A549 (cell line): ENCODE measurements around the gene GATA5. TPM values are rescaled to one million over a fixed set of nuclear protein-coding genes. Genes with fewer than 3 reads are reported as not detected.

Source experiments
- ATAC-seq, 2 experiments: fragments of 200-7000 bp in 1 of 2; fragments of >200 bp in 1 of 2; cut with Nextera tagmentation in 1 of 2; cut with Tn5 transposase in 1 of 2; 3 replicates each; pipeline versions ENCODE4 v1.8.0 to v1.9.1; 2018 to 2020; ENCODE audit warnings: mild to moderate bottlenecking in 1 of 2, moderate library complexity in 1 of 2
- CTCF ChIA-PET: fragments of 300-600 bp; sonication (Branson Sonifier 250); formaldehyde crosslinking; extraction: SDS; loops from one replicate; lab custom pipeline; 2021; ENCODE audit warnings: antibody characterized with exemption, inconsistent platforms; lab: Yijun Ruan, JAX
- POLR2A ChIA-PET: fragments of 350-600 bp; formaldehyde crosslinking; extraction: SDS; loops from one replicate; lab custom pipeline; 2021; ENCODE audit warnings: antibody characterized with exemption, inconsistent platforms; lab: Yijun Ruan, JAX
- DNase-seq, 2 experiments: peaks; one replicate each; pipeline versions ENCODE4 v3.0.0 to v3.0.0-alpha.2; 2011 to 2016; ENCODE audit warnings: low read depth in 1 of 2, low spot score in 1 of 2
- FAIRE-seq: peaks from 2 replicates; lab custom pipeline; 2011; peaks lifted over from hg19 to GRCh38; lab: Jason Lieb, UNC
- H3K27ac ChIP-seq, 2 experiments: fragments of >200 bp; sonication (Bioruptor Twin); formaldehyde crosslinking; 3 replicates each; pipeline ENCODE4 v1.5.1; 2016 to 2017
- H3K4me1 ChIP-seq: fragments of >200 bp; sonication (Bioruptor Twin); formaldehyde crosslinking; 3 replicates; pipeline ENCODE4 v1.6.1; 2016
- H3K4me2 ChIP-seq: fragments of >200 bp; sonication (Bioruptor Twin); formaldehyde crosslinking; 3 replicates; pipeline ENCODE4 v1.6.1; 2016
- H3K4me3 ChIP-seq: fragments of >200 bp; sonication (Bioruptor Twin); formaldehyde crosslinking; 3 replicates; pipeline ENCODE4 v1.5.1; 2016
- H3K9me3 ChIP-seq: fragments of >200 bp; sonication (Bioruptor Twin); formaldehyde crosslinking; 3 replicates; pipeline ENCODE4 v1.6.1; 2016
- CBX2 ChIP-seq: fragments of 200-600 bp; sonication (generic); IDR thresholded peaks from 2 replicates; pipeline ENCODE4 v1.6.1; 2016; ENCODE audit warnings: low read depth, mild to moderate bottlenecking, borderline replicate concordance
- CHD2 ChIP-seq: fragments of 150-350 bp; IDR thresholded peaks from 2 replicates; pipeline ENCODE4 v1.6.1; 2014; ENCODE audit warnings: low read length; ENCODE audit not compliant: partially characterized antibody
- E2F6 ChIP-seq: IDR thresholded peaks from 2 replicates; pipeline ENCODE4 v1.6.1; 2012; ENCODE audit warnings: low read depth, borderline replicate concordance
- EHF ChIP-seq: fragments of 250-450 bp; sonication (Bioruptor Pico); IDR thresholded peaks from 2 replicates; pipeline ENCODE4 v1.5.0; 2020; ENCODE audit warnings: mild to moderate bottlenecking
- EHMT2 ChIP-seq: fragments of 200-600 bp; sonication (generic); IDR thresholded peaks from 2 replicates; pipeline ENCODE4 v1.6.1; 2016; ENCODE audit warnings: antibody characterized with exemption, low read depth, mild to moderate bottlenecking, moderate library complexity
- ESRRA ChIP-seq: fragments of 150-350 bp; IDR thresholded peaks from 2 replicates; pipeline ENCODE4 v1.6.1; 2014; ENCODE audit warnings: mild to moderate bottlenecking, low read length, borderline replicate concordance
- FOXS1 ChIP-seq: fragments of 250-450 bp; sonication (Bioruptor Pico); IDR thresholded peaks from 2 replicates; pipeline ENCODE4 v1.5.0; 2020; ENCODE audit warnings: mild to moderate bottlenecking, moderate library complexity
- GATA3 ChIP-seq: IDR thresholded peaks from 2 replicates; pipeline ENCODE4 v1.6.1; 2012; ENCODE audit warnings: borderline replicate concordance
- HEYL ChIP-seq: fragments of 250-450 bp; sonication (Bioruptor Pico); IDR thresholded peaks from 2 replicates; pipeline ENCODE4 v1.8.0; 2021; ENCODE audit warnings: mild to moderate bottlenecking, moderate library complexity
- HOXA7 ChIP-seq: fragments of 250-450 bp; sonication (Bioruptor Pico); IDR thresholded peaks from 2 replicates; pipeline ENCODE4 v1.5.0; 2020; ENCODE audit warnings: mild to moderate bottlenecking, moderate library complexity
- HOXB13 ChIP-seq: fragments of 250-450 bp; sonication (Bioruptor Pico); IDR thresholded peaks from 2 replicates; pipeline ENCODE4 v1.5.0; 2020; ENCODE audit warnings: low read depth, mild to moderate bottlenecking, moderate library complexity
- HOXB5 ChIP-seq: fragments of 250-450 bp; sonication (Bioruptor Pico); IDR thresholded peaks from 2 replicates; pipeline ENCODE4 v1.5.0; 2020; ENCODE audit warnings: mild to moderate bottlenecking, moderate library complexity
- KDM5A ChIP-seq: fragments of 200-600 bp; sonication (generic); IDR thresholded peaks from 2 replicates; pipeline ENCODE4 v1.6.1; 2016; ENCODE audit warnings: antibody characterized with exemption, mild to moderate bottlenecking
- NFE2L2 ChIP-seq: fragments of 150-350 bp; conservative IDR thresholded peaks from 2 replicates; pipeline ENCODE4 v1.6.1; 2014; ENCODE audit warnings: low read length
- NPAS2 ChIP-seq: fragments of 250-450 bp; sonication (Bioruptor Pico); IDR thresholded peaks from 2 replicates; pipeline ENCODE4 v1.8.0; 2022; ENCODE audit warnings: mild to moderate bottlenecking, moderate library complexity, borderline replicate concordance
- NR3C1 ChIP-seq: fragments of >200 bp; sonication (Bioruptor Twin); formaldehyde crosslinking; IDR thresholded peaks from 3 replicates; pipeline ENCODE4 v1.6.1; 2017
- PBX3 ChIP-seq: IDR thresholded peaks from 2 replicates; pipeline ENCODE4 v1.6.1; 2012
- PHF8 ChIP-seq: fragments of 200-600 bp; sonication (generic); IDR thresholded peaks from 2 replicates; pipeline ENCODE4 v1.6.1; 2016; ENCODE audit warnings: low read depth, mild to moderate bottlenecking, antibody characterized with exemption, moderate library complexity, borderline replicate concordance
- POLR2A ChIP-seq: IDR thresholded peaks from 2 replicates; pipeline ENCODE4 v1.6.1; 2012; ENCODE audit warnings: mild to moderate bottlenecking, low read length
- POLR2AphosphoS2 ChIP-seq: conservative IDR thresholded peaks from 2 replicates; pipeline ENCODE4 v1.6.1; 2012; ENCODE audit warnings: low read length, improper control_type of control experiment, inconsistent platforms
- RAD21 ChIP-seq, 2 experiments: fragments of >200 bp in 1 of 2; sonication (Bioruptor Twin) in 1 of 2; formaldehyde crosslinking in 1 of 2; IDR thresholded peaks in 1 of 2; conservative IDR thresholded peaks in 1 of 2; 2 replicates in 1 of 2; 3 replicates in 1 of 2; pipeline ENCODE4 v1.6.1; 2012 to 2018; ENCODE audit warnings: inconsistent platforms in 1 of 2
- RARB ChIP-seq: fragments of 250-450 bp; sonication (Bioruptor Pico); IDR thresholded peaks from 2 replicates; pipeline ENCODE4 v1.8.0; 2021; ENCODE audit warnings: mild to moderate bottlenecking, moderate library complexity
- RCOR1 ChIP-seq: fragments of 150-350 bp; IDR thresholded peaks from 2 replicates; pipeline ENCODE4 v1.6.1; 2014; ENCODE audit warnings: antibody characterized with exemption, low read length, low read depth
- RFX5 ChIP-seq: fragments of 450-650 bp; IDR thresholded peaks from 2 replicates; pipeline ENCODE4 v1.7.1; 2014; ENCODE audit warnings: antibody characterized with exemption, mild to moderate bottlenecking, moderate library complexity
- SREBF2 ChIP-seq: fragments of 450-650 bp; IDR thresholded peaks from 2 replicates; pipeline ENCODE4 v1.6.1; 2014; ENCODE audit warnings: mild to moderate bottlenecking, moderate library complexity
- TFCP2L1 ChIP-seq: fragments of 250-450 bp; sonication (Bioruptor Pico); IDR thresholded peaks from 2 replicates; pipeline ENCODE4 v1.5.0; 2021; ENCODE audit warnings: mild to moderate bottlenecking
- ZC3H11A ChIP-seq: fragments of 450-650 bp; IDR thresholded peaks from 2 replicates; pipeline ENCODE4 v1.6.1; 2014; ENCODE audit warnings: antibody characterized with exemption, mild to moderate bottlenecking
- ZNF302 ChIP-seq: fragments of 250-450 bp; sonication (Bioruptor Pico); IDR thresholded peaks from 2 replicates; pipeline ENCODE4 v1.9.0; 2021; ENCODE audit warnings: inconsistent platforms, mild to moderate bottlenecking, moderate library complexity
- ZSCAN20 ChIP-seq: fragments of 250-450 bp; sonication (Bioruptor Pico); IDR thresholded peaks from 2 replicates; pipeline ENCODE4 v1.8.0; 2022; ENCODE audit warnings: mild to moderate bottlenecking, moderate library complexity
- WGBS: methylation state at CpG from one replicate; pipeline ENCODE4 v1.1.6; 2017; ENCODE audit errors: missing lambda C conversion rate; 5-methylcytosine and 5-hydroxymethylcytosine counted together
- polyA plus RNA-seq, 4 experiments: library from polyadenylated mRNA; depleted of rRNA in 3 of 4; stranded (reverse); fragments of >200 nt; fragmentation: RNase III in 1 of 4; extraction: RNeasy Plus Mini Kit Qiagen cat#74134 plus additional on column Dnase treatment in 1 of 4; gene quantifications; 2 replicates in 3 of 4; 3 replicates in 1 of 4; pipeline ENCODE4 v1.2.3, GENCODE V29; 2011 to 2017
- TF ChIP-seq, protein P1 (sequence below): fragments of >200 bp; sonication (Bioruptor Twin); formaldehyde crosslinking; IDR thresholded peaks from 2 replicates; pipeline ENCODE4 v1.6.1; 2016
- TF ChIP-seq, protein P2 (sequence below): IDR thresholded peaks from 2 replicates; pipeline ENCODE4 v1.6.1; 2012
- TF ChIP-seq, protein P3 (sequence below): fragments of 150-350 bp; IDR thresholded peaks from 2 replicates; pipeline ENCODE4 v1.6.1; 2014; ENCODE audit warnings: low read depth, mild to moderate bottlenecking, low read length

GATA5 gene
- polyA plus RNA-seq, 2 of the 4 experiments (the other 2 are of a cell fraction), result 0.21 to 0.72 TPM

GRCh38 chr20:62461157-62461556 is 14.6 kb downstream of the GATA5 start:
- DNase-seq (no peak), ATAC-seq (no peak)
- Histone ChIP-seq H3K4me3 (no peak overlapping the region), H3K9me3 (no peaks in the 10 kb centered on the region)
- POLR2A ChIA-PET, result no interaction called here
- TF ChIP-seq NFE2L2 (no peak), ZNF302 (CRISPR knock-in tag) (no peak), CHD2 (no peak), NR3C1 (no peak), ZC3H11A (no peak), POLR2A (no peak), ESRRA (no peak), ZSCAN20 (no peak), RAD21 (conservative IDR thresholded peaks at IDR 0.05 in 1 of 2, IDR thresholded peaks at IDR 0.05 in 1 of 2) (no peak), TFCP2L1 (CRISPR knock-in tag) (no peak)
- TF ChIP-seq, protein P1, sequence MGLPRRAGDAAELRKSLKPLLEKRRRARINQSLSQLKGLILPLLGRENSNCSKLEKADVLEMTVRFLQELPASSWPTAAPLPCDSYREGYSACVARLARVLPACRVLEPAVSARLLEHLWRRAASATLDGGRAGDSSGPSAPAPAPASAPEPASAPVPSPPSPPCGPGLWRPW, result no peak
- TF ChIP-seq, all 56 proteins: peak for 0
- FAIRE-seq, result no peak
- H3K27ac ChIP-seq, result no peak overlapping the region
- CTCF ChIA-PET, result no interaction called here
- no peaks in the 10 kb centered on the region for H3K4me1 ChIP-seq
- 83% methylated on average over 10 of the region's 10 CpGs for WGBS
- H3K4me2 ChIP-seq, result no peak overlapping the region

DNA sequence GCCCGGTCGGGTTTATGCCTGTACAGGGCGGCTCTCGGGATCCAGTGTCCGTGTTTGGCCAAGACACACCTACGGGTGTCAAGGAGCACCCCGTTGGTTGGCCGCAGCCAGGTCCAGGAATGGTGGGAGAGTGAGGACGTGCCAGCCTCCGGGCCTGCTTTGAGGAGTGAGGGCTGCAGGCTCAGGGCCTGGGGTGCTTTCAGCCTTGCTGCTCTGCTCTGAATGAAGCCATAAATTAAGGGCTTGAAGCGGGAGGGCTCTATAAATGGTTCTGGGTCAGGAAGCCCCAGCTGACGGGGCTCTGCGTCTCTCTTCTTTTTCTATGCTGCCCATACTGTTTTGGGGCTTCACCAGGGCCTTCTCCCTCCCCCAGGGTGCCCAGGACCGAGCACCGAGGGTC is 15.1 kb downstream of the GATA5 start:
- H3K4me3 ChIP-seq, result no peak overlapping the region
- no peaks in the 10 kb centered on the region for H3K4me1 ChIP-seq
- ChIA-PET CTCF (no interaction called here), POLR2A (no interaction called here)
- H3K4me2 ChIP-seq, result no peak overlapping the region
- TF ChIP-seq PHF8 (no peak), ZC3H11A (no peak), TFCP2L1 (CRISPR knock-in tag) (no peak), RFX5 (no peak), HOXB13 (no peak), NPAS2 (no peak), PBX3 (no peak)
- TF ChIP-seq, protein P2, sequence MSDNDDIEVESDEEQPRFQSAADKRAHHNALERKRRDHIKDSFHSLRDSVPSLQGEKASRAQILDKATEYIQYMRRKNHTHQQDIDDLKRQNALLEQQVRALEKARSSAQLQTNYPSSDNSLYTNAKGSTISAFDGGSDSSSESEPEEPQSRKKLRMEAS, result no peak
- H3K27ac ChIP-seq, result no peak overlapping the region
- no peak for FAIRE-seq
- no peak for ATAC-seq
- no peaks in the 10 kb centered on the region for H3K9me3 ChIP-seq
- no peak for DNase-seq
- WGBS, result 61% methylated on average over 8 of the region's 15 CpGs

DNA sequence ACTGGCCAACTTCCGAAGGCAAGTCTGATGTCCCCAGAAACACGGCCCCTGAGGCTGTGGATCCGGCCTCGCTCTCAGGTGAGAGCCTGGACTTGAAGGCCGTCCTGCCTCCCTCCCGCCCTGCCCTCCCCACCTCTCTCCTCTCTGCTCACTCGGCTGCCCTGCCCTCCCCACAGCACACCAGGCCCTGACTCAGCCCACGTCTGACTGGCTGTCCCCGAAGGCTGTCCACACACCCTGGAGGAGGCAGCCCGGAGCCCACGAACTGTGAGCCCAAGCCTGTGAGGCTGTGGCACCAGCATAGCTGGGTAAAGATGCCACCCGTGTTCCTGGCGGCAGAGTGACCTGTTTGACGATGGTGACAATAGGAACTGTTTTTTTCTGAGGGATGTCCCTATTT is 16.3 kb downstream of the GATA5 start:
- H3K9me3 ChIP-seq, result no peaks in the 10 kb centered on the region
- CTCF ChIA-PET, result interaction anchor here (1.3 to 2.7 kb wide), 2 partner anchors 10 to 20 kb away, joined by 3 to 9 read pairs; no protein-coding TSS in a partner anchor
- TF ChIP-seq KDM5A (no peak), PBX3 (no peak), POLR2AphosphoS2 (no peak), CBX2 (no peak), RARB (no peak), EHMT2 (no peak), EHF (no peak), HOXA7 (CRISPR knock-in tag) (no peak), GATA3 (no peak), RCOR1 (no peak), HEYL (CRISPR knock-in tag) (no peak), E2F6 (no peak), HOXB5 (no peak), FOXS1 (CRISPR knock-in tag) (no peak), NFE2L2 (no peak), SREBF2 (no peak)
- TF ChIP-seq, protein P3, sequence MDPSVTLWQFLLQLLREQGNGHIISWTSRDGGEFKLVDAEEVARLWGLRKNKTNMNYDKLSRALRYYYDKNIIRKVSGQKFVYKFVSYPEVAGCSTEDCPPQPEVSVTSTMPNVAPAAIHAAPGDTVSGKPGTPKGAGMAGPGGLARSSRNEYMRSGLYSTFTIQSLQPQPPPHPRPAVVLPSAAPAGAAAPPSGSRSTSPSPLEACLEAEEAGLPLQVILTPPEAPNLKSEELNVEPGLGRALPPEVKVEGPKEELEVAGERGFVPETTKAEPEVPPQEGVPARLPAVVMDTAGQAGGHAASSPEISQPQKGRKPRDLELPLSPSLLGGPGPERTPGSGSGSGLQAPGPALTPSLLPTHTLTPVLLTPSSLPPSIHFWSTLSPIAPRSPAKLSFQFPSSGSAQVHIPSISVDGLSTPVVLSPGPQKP, result no peak
- TF ChIP-seq, protein P1, result no peak
- TF ChIP-seq, protein P2, result no peak
- H3K4me3 ChIP-seq, result no peak overlapping the region
- WGBS, result 37% methylated on average over 5 of the region's 14 CpGs
- no peak overlapping the region for H3K27ac ChIP-seq
- no peak overlapping the region for H3K4me2 ChIP-seq
- FAIRE-seq (no peak), ATAC-seq (no peak), DNase-seq (no peak)
- H3K4me1 ChIP-seq, result no peaks in the 10 kb centered on the region
- POLR2A ChIA-PET, result no interaction called here
